HG03280 (cell line): ENCODE measurements around the gene EFCAB11.

Source experiments
- ATAC-seq: cut with Tn5 transposase; IDR thresholded peaks from one replicate; pipeline ENCODE4 v1.9.1; 2021; ENCODE audit warnings: mild to moderate bottlenecking, moderate library complexity; ENCODE audit not compliant: unreplicated experiment

The EFCAB11 gene

GRCh38 chr14:89828471-89829165 lies 125.9 kb downstream of the EFCAB11 start:
- no peak for ATAC-seq

GRCh38 chr14:89827265-89827664 lies 127.3 kb downstream of the EFCAB11 start:
- no peak for ATAC-seq

- ATAC-seq, result no peak
Measured at GRCh38 chr14:89826596-89826995, 127.9 kb downstream of the EFCAB11 start.

GRCh38 chr14:89823743-89824142 lies 130.8 kb downstream of the EFCAB11 start:
- no peak for ATAC-seq

GRCh38 chr14:89814126-89814525 lies 140.4 kb downstream of the EFCAB11 start:
- ATAC-seq, result no peak

GRCh38 chr14:89813617-89814031 lies 140.9 kb downstream of the EFCAB11 start:
- ATAC-seq, result no peak

GRCh38 chr14:89811954-89812575 lies 142.5 kb downstream of the EFCAB11 start:
- no peak for ATAC-seq

- no peak for ATAC-seq
Measured at GRCh38 chr14:89810101-89810500, 144.4 kb downstream of the EFCAB11 start.

- no peak for ATAC-seq
Measured at GRCh38 chr14:89807892-89808291, 146.6 kb downstream of the EFCAB11 start.

- ATAC-seq, result no peak
Measured at GRCh38 chr14:89807151-89807550, 147.4 kb downstream of the EFCAB11 start.

- no peak for ATAC-seq
Measured at GRCh38 chr14:89806451-89806850, 148.1 kb downstream of the EFCAB11 start.

- ATAC-seq, result no peak
Measured at GRCh38 chr14:89805501-89805900, 149.0 kb downstream of the EFCAB11 start.

GRCh38 chr14:89803542-89803941 lies 151.0 kb downstream of the EFCAB11 start:
- no peak for ATAC-seq

- no peak for ATAC-seq
Measured at GRCh38 chr14:89801136-89801535, 153.4 kb downstream of the EFCAB11 start.

GRCh38 chr14:89798212-89798773 lies 156.2 kb downstream of the EFCAB11 start:
- ATAC-seq, result no peak

- no peak for ATAC-seq
Measured at GRCh38 chr14:89797148-89797547, 157.4 kb downstream of the EFCAB11 start.

GRCh38 chr14:89794096-89794495 lies 160.4 kb downstream of the EFCAB11 start:
- no peak for ATAC-seq

- ATAC-seq, result no peak
Measured at GRCh38 chr14:89793367-89793716, 161.2 kb downstream of the EFCAB11 start.

GRCh38 chr14:89792489-89793366 lies 161.8 kb downstream of the EFCAB11 start:
- no peak for ATAC-seq

- no peak for ATAC-seq
Measured at GRCh38 chr14:89787525-89787924, 167.0 kb downstream of the EFCAB11 start.

- ATAC-seq, result no peak
Measured at GRCh38 chr14:89781046-89781445, 173.5 kb downstream of the EFCAB11 start.
